Stimulated activated CD8-positive, alpha-beta memory T cell treated with anti-CD3 and anti-CD28 coated beads, Interleukin-12 subunit alpha, Interleukin-12 subunit beta, amount 100 ng/mL, for 24 hours (primary cell): Measurements from ENCODE around the gene PSMD1.

ENCODE experiments used
- DNase-seq: peaks from one replicate; pipeline ENCODE4 v3.0.0-alpha.2; 2020; ENCODE audit errors: extremely low read depth

The PSMD1 gene

DNA sequence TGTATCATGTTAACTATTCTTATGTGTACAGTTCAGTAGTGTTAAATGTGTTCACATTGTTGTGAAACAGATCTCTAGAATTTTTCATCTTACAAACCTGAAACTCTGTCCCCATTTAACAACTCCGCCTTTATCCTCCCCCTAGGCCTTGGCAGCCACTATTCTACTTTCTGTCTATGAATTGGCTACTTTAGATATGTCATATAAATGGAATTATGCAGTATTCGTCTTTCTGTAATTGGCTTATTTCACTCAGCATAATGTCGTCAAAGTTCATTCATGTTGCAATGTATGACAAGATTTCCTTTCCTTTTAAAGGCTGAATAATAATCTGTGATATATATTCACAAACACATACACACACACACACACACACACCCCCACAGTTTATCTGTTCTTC, 154.1 kb downstream of the PSMD1 start:
- no peak for DNase-seq

DNA sequence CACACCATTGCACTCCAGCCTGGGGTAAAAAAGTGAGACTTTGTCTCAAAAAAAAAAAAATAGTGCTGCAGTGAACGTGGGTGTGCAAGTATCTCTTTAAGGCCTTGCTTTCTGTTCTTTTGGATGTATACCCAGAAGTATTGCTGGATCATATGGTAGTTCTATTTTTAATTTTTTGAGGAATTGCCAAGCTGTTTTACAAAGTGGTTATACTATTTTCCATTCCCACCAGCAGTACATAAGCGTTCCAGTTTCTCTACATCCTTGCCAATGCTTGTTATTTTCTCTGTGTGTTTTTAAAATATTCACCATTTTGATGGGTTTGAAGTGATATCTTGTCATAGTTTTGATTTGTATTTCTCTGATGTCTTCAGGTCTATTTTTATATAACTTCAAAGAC, 154.8 kb downstream of the PSMD1 start:
- DNase-seq: no peak

DNA sequence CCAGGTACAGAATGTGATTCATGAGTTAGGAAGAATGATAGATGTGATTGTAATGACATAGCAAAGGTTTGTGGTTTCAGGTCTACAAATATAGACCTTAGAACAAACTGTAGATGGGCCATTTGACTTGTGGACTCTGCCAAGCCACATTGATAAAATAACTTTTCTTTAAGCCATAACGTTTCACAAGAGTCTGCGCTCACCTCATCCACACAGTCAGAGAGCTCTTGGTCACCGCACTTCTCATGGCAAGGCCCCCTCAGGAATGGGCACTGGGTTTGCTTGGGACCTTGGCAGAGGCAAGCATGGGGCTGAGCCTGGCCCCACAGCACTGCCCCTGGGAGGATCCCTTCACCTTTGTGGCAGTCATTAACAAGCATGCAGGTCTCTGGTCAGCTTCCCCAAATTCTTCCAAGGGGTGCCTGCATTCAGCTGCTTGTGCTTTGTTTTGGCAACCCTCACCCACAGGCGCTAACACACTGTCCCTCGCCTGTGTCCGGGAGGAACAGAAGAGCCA, 155.7 kb downstream of the PSMD1 start:
- no peak for DNase-seq

DNA sequence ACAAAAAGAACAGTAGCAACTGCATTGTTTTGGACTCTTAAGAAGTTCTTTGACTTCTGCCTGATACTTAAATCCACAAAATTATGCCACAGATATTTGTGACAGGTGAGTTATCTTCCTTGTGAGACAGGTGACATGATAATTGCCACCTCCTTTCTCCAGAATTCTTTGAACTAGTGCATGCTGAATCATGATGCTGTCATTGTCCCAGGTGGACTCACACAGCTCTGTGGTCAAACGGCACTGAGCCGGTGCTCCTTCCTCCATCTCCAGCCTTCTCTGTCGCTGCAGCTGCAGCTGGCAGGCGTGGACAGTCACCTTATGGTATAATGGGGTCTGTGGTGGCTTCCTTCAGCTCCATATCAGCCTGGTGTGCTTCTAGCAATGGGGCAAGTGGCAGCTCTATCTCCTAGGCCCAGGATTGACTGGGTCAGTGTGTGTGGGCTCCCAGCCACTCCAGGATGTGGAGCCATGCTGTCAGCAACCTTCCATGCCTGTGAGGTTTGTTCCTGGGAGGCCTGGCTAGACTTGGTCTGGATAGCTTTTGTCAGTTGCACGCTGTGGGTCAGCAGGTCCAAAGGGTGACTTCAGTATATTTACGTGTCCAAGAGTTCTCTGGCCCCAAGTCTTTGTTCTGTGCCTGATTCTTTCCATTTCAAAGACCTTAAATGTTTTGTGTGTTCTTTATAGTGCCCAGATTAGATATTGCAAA, 157.4 kb downstream of the PSMD1 start:
- no peak for DNase-seq

- no peak for DNase-seq
Measured at GRCh38 chr2:231218366-231218765, 161.7 kb downstream of the PSMD1 start.

GRCh38 chr2:231219289-231219688, 162.6 kb downstream of the PSMD1 start:
- DNase-seq: no peak

- DNase-seq: no peak
Measured at GRCh38 chr2:231221761-231222160, 165.1 kb downstream of the PSMD1 start.
